ENCODE measurements around the gene TMPRSS6.

DNA sequence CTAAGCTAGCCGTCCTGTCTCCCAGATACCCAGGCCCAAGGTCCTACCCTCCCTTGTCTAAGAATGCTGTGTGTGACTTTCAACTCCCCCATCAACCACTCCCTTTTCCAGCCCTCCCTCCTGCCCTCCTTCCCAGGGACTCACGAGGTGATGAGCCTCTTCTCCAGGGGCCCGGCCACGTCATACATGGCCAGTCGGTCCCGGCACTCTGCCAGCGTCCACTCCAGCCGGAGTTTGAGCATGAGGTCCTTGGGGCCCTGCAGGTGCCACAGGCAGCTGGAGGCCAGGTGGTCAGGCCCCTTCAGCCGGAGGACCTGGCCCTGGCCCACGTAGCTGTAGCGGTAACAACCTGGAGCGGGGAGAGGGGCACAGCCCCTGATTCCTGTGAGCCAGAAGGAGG, 20.1 kb downstream of the TMPRSS6 start:
- TF ChIP-seq, protein P1, sequence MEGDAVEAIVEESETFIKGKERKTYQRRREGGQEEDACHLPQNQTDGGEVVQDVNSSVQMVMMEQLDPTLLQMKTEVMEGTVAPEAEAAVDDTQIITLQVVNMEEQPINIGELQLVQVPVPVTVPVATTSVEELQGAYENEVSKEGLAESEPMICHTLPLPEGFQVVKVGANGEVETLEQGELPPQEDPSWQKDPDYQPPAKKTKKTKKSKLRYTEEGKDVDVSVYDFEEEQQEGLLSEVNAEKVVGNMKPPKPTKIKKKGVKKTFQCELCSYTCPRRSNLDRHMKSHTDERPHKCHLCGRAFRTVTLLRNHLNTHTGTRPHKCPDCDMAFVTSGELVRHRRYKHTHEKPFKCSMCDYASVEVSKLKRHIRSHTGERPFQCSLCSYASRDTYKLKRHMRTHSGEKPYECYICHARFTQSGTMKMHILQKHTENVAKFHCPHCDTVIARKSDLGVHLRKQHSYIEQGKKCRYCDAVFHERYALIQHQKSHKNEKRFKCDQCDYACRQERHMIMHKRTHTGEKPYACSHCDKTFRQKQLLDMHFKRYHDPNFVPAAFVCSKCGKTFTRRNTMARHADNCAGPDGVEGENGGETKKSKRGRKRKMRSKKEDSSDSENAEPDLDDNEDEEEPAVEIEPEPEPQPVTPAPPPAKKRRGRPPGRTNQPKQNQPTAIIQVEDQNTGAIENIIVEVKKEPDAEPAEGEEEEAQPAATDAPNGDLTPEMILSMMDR (conservative IDR thresholded peaks at IDR 0.05 in 1 of 2, IDR thresholded peaks at IDR 0.05 in 1 of 2; ENCODE audit: low read depth in 1 of 2, low read length in 2 of 2) = no peak
- no peak for TF ChIP-seq EZH2 (IDR thresholded peaks at IDR 0.05; ENCODE audit: low read length, missing control alignments)
